Psoas muscle (tissue), 8 donors: Measurements from ENCODE around the gene CHI3L1. TPM values are rescaled to one million over a fixed set of nuclear protein-coding genes. Genes with fewer than 3 reads are reported as not detected.

Experiments
- ATAC-seq, 4 donors: fragments of 200-7000 bp; cut with Tn5 transposase; one replicate each; pipeline ENCODE4 v1.9.1; 2020; ENCODE audit warnings: moderate library complexity in 3 of 4, mild to moderate bottlenecking in 2 of 4
- DNase-seq, 2 donors: peaks; one replicate each; pipeline ENCODE4 v3.0.0-alpha.2; 2020
- H3K27ac ChIP-seq: fragments of 200-600 bp; one replicate; pipeline ENCODE4 v1.8.0; 2022
- H3K27me3 ChIP-seq, 3 donors: fragments of 200-600 bp in 1 of 3; one replicate each; pipeline versions ENCODE4 v1.6.1 to v1.8.0; 2013 to 2022; ENCODE audit warnings: low read length in 2 of 3, mild to moderate bottlenecking in 2 of 3, moderate library complexity in 1 of 3; ENCODE audit not compliant: insufficient read depth in 3 of 3
- H3K36me3 ChIP-seq, 2 donors: fragments of 200-600 bp in 1 of 2; one replicate each; pipeline versions ENCODE4 v1.6.1 to v1.8.0; 2013 to 2022; ENCODE audit warnings: low read depth in 1 of 2, mild to moderate bottlenecking in 1 of 2, moderate library complexity in 1 of 2; ENCODE audit not compliant: insufficient read depth in 1 of 2
- H3K4me1 ChIP-seq: fragments of 200-600 bp; one replicate; pipeline ENCODE4 v1.8.0; 2022
- H3K4me3 ChIP-seq: fragments of 200-600 bp; one replicate; pipeline ENCODE4 v1.8.0; 2022; ENCODE audit warnings: mild to moderate bottlenecking
- H3K9me3 ChIP-seq: fragments of 200-600 bp; one replicate; pipeline ENCODE4 v1.8.0; 2022
- WGBS, 3 donors: extraction: QIAGEN DNeasy Blood & Tissue Kit; methylation state at CpG; one replicate each; pipeline versions ENCODE4 v1.1.6 to v1.1.7; 2013; 5-methylcytosine and 5-hydroxymethylcytosine counted together
- intact Hi-C, 2 donors: fragments of 100-400 bp; cut with DNase I; formaldehyde crosslinking; loops; one replicate each; pipeline versions ENCODE4 v1.11.0 to v1.14.2; 2022
- polyA plus RNA-seq, 3 donors: library from polyadenylated mRNA; stranded (reverse); fragments of 200-250 nt; gene quantifications; one replicate each; pipeline ENCODE4 v1.2.3, GENCODE V29; 2013
- total RNA-seq, 4 donors: library from RNA; stranded (reverse); fragmentation: NEBNext Ultra II Directional in 2 of 4; extraction: Animal tissue kit (Norgen Biotek cat#: 25700) in 2 of 4; gene quantifications; one replicate each; pipeline versions ENCODE4 v1.2.1 to v1.2.4, GENCODE V29; 2021 to 2023
- TF ChIP-seq, protein P1 (sequence below): fragments of 200-600 bp; IDR thresholded peaks from one replicate; pipeline ENCODE4 v1.8.0; 2022; ENCODE audit warnings: antibody characterized with exemption
- donor health status: healthy with polysubstance abuse.
- donor health status: DM: no; HTN: no; CAD: no; lungs with moderate emphysema.
- donor health status: Bipolar disorder and iron deficiency.
- donor health status: healthy.
- donor health status: DM: yes; HTN: yes; CAD: no.
- donor health status: DM: no; HTN: no; CAD: no.
- donor health status: DM: no; HTN: no; CAD: no.
- donor health status: DM: yes; HTN: yes; CAD: no.

CHI3L1 gene
- total and polyA plus RNA-seq, 7 donors, result 1.7 to 156 (median 9.9) TPM

DNA sequence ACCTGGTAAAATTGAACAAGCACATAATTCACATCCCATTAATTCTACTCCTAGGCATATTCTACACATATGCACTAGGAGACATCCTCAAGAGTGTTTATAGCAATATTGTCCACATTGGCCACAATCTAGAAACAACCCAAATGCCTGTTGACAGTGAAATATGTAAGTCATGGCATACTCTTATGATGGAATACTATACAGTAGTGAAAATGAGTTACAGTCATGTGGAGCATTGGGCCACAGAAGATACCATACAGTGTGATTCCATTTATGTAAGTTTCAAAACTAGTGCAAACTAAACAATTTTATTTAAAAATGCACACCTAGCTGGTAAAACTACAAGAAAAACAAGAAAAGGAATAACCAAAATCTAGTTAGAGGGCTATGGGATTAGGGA, 23.8 kb upstream of the CHI3L1 start:
- Histone ChIP-seq H3K4me3 (no peak overlapping the region), H3K27me3 (no peaks in the 10 kb centered on the region), H3K9me3 (no peaks in the 10 kb centered on the region), H3K4me1 (no peaks in the 10 kb centered on the region), H3K36me3 (no peaks in the 10 kb centered on the region), H3K27ac (no peak overlapping the region)
- TF ChIP-seq, protein P1, sequence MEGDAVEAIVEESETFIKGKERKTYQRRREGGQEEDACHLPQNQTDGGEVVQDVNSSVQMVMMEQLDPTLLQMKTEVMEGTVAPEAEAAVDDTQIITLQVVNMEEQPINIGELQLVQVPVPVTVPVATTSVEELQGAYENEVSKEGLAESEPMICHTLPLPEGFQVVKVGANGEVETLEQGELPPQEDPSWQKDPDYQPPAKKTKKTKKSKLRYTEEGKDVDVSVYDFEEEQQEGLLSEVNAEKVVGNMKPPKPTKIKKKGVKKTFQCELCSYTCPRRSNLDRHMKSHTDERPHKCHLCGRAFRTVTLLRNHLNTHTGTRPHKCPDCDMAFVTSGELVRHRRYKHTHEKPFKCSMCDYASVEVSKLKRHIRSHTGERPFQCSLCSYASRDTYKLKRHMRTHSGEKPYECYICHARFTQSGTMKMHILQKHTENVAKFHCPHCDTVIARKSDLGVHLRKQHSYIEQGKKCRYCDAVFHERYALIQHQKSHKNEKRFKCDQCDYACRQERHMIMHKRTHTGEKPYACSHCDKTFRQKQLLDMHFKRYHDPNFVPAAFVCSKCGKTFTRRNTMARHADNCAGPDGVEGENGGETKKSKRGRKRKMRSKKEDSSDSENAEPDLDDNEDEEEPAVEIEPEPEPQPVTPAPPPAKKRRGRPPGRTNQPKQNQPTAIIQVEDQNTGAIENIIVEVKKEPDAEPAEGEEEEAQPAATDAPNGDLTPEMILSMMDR, result no peak
- intact Hi-C loops, result no loop called here
- DNase-seq, result no peak
- ATAC-seq, result no peak

DNA sequence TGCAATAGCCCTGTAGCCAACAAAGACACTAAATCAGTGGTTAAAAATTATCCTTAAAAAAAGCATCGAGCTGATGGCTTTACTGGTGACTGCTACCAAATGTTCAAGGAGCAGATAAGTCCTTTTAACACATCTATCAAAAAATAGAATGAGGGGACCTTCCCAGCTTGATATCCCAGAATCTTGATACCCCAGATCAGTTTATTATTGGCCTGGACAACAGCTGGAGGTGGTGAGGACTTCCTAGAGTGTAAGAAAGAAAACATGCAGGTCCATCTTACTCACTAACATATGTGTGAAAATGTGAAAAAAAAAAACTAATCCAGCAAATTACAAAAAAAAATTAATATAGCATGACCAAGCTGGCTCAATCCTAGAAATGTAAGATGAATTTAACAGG, 21.7 kb upstream of the CHI3L1 start:
- WGBS, 3 donors, result 68 to 81% (median 69%) methylated on average over 1 of the region's 1 CpG
- no peak overlapping the region for H3K27ac ChIP-seq

DNA sequence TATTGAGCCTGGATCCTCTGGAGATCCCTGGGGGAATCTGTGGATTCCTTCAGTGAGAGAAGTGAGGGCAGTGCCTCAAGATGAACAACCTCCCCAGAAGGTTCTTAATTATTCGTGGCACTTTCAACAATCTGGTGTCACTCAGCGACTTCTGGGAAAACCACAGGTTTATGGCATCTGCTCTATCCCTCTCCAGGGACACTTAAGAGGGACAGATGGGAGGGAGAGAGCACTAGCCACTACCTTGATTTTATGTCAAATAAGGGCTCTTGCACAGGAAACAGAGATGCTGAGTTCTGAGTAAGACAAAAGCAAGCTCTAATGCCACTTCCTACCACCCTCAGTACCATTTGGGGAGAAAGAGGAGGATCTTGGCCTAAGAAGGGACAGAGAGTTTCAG, 21.2 kb upstream of the CHI3L1 start:
- intact Hi-C loops, result no loop called here
- no peak overlapping the region for H3K27ac ChIP-seq
- TF ChIP-seq, protein P1, result no peak
- H3K9me3 ChIP-seq, result no peaks in the 10 kb centered on the region
- H3K36me3 ChIP-seq, result no peaks in the 10 kb centered on the region
- no peak for DNase-seq
- peaks cover 6% of the 10 kb centered on the region for H3K4me1 ChIP-seq
- 68 to 75% (median 69%) methylated on average over 2 of the region's 2 CpGs for WGBS, 3 donors
- no peaks in the 10 kb centered on the region for H3K27me3 ChIP-seq
- no peak for ATAC-seq
- no peak overlapping the region for H3K4me3 ChIP-seq

More for the DNA sequence above, 21.7 kb upstream of the CHI3L1 start:
- TF ChIP-seq, protein P1, result no peak
- intact Hi-C loops, result no loop called here
- no peak for DNase-seq
- ATAC-seq, result no peak
- no peak overlapping the region for H3K4me3 ChIP-seq
- no peaks in the 10 kb centered on the region for H3K36me3 ChIP-seq
- peaks cover 2% of the 10 kb centered on the region for H3K4me1 ChIP-seq
- no peaks in the 10 kb centered on the region for H3K9me3 ChIP-seq
- no peaks in the 10 kb centered on the region for H3K27me3 ChIP-seq

DNA sequence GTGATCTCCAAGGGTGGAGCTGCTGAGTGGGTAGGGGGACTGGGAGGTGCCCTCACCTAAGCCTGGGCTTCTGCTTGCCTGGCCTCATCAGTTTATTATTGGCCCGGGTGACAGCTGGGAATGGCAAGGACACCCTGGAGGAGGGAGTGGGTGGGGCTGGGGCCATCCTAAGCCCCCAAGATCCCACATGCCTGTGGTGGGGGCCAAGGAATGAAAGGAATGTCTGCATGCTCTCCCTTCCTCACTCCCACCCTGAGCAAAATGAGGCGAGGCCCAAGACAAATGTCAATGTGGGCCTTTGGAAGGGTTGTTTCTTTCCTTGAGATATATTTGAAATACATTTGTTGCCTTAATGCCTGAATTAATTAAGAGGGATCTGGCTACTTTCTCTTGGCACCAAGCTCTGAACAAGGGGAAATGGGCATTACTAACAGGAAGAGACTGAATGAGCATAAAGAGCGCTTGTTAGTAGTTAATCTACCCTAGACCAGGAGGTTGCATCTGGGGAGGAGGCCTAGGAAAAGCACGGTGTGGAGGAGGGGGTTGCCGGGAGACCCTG, 19.7 kb upstream of the CHI3L1 start:
- H3K9me3 ChIP-seq, result no peaks in the 10 kb centered on the region
- intact Hi-C loops, result no loop called here
- no peak for DNase-seq
- no peak overlapping the region for H3K4me3 ChIP-seq
- H3K27me3 ChIP-seq, result no peaks in the 10 kb centered on the region
- WGBS, 3 donors, result 68 to 75% (median 69%) methylated on average over 5 of the region's 5 CpGs
- no peak for ATAC-seq
- H3K27ac ChIP-seq, result no peak overlapping the region
- H3K4me1 ChIP-seq, result peaks cover 20% of the 10 kb centered on the region
- TF ChIP-seq, protein P1, result no peak
- H3K36me3 ChIP-seq, result no peaks in the 10 kb centered on the region

DNA sequence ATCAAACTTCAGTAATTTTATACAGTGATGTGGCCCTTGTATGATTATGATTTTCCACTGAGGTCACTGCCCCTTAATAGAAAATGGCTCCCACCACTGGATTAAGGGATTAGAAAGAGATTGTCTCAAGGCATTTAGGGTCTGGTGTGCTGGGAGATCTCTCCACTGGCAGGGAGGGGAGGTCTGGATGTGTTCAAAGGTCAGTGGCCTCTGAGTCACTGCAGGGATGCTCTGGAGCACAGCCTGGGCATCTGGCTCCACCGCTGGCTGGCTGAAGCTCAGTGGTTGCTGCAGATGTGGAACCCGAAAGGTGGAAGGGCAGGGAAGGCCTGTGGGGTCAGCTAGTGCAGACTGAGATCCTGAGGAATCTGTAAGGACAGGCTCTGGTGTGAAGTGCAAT, 18.3 kb upstream of the CHI3L1 start:
- TF ChIP-seq, protein P1, result no peak
- no peak overlapping the region for H3K4me3 ChIP-seq
- no peaks in the 10 kb centered on the region for H3K36me3 ChIP-seq
- intact Hi-C loops, result loop anchor here in 1 of 2 donors (5.0 kb wide), 1 partner anchor 167 kb away; no protein-coding TSS in a partner anchor
- no peak overlapping the region for H3K27ac ChIP-seq
- H3K9me3 ChIP-seq, result no peaks in the 10 kb centered on the region
- DNase-seq (no peak), ATAC-seq (no peak)
- 82 to 92% (median 88%) methylated on average over 2 of the region's 2 CpGs for WGBS, 3 donors
- H3K27me3 ChIP-seq, result no peaks in the 10 kb centered on the region
- H3K4me1 ChIP-seq, result peaks cover 34% of the 10 kb centered on the region
